ENCODE measurements around the gene HBP1.
"Not testable (repeated sequence)": the region's sequence is repeated elsewhere in the genome, so short reads cannot be mapped to it uniquely, and the experiment has no call there.

The HBP1 gene, protein sequence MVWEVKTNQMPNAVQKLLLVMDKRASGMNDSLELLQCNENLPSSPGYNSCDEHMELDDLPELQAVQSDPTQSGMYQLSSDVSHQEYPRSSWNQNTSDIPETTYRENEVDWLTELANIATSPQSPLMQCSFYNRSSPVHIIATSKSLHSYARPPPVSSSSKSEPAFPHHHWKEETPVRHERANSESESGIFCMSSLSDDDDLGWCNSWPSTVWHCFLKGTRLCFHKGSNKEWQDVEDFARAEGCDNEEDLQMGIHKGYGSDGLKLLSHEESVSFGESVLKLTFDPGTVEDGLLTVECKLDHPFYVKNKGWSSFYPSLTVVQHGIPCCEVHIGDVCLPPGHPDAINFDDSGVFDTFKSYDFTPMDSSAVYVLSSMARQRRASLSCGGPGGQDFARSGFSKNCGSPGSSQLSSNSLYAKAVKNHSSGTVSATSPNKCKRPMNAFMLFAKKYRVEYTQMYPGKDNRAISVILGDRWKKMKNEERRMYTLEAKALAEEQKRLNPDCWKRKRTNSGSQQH

DNA sequence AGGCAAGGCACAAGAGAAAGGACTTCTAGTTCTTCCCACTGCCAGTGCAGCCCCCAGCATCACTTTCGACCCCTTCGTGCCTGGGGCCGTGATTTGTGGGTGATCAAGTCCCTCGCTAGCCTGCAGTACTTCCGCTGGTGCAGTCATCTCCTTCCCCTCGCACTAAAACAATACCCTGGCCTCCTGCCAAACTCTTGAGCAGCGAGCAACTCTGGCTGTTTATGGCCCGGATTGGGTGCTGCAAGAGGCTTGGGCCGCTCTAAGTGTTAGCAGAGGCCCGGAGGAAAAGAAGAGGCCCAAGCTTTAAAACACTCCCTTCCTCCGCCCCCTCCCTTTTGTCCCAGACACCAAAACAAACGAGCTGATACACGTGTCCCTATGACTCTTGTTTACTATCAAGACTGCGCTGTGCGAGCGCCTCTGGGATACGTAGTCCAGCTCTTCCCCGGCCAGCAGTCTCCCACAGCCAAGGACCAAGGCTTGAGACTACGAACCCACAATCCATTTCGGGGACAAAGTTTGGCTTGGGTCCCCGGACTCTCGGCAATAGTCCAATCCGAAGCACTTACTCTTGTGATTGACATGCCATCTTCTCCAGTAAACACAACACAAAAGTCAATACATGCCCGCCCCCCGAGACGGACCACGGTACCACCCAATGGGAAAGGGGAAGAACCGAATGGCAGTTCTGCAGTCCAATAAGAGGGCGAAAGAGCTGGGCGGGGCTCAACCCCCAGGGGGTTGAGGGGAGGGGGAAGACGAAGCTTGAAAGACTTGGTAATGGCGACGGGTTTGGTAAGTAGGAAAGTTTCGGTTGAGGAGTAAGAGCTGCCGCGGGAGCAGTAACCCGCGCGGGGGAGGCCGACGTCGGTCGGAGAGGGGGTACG is at the start of gene HBP1:
Gene HBP1, plus strand, starts transcription at position 771 of the 887 bp plus-strand sequence. CDS start 10,891 bp downstream, outside the sequence.
- peak; percentile 99 for DNase-seq

DNA sequence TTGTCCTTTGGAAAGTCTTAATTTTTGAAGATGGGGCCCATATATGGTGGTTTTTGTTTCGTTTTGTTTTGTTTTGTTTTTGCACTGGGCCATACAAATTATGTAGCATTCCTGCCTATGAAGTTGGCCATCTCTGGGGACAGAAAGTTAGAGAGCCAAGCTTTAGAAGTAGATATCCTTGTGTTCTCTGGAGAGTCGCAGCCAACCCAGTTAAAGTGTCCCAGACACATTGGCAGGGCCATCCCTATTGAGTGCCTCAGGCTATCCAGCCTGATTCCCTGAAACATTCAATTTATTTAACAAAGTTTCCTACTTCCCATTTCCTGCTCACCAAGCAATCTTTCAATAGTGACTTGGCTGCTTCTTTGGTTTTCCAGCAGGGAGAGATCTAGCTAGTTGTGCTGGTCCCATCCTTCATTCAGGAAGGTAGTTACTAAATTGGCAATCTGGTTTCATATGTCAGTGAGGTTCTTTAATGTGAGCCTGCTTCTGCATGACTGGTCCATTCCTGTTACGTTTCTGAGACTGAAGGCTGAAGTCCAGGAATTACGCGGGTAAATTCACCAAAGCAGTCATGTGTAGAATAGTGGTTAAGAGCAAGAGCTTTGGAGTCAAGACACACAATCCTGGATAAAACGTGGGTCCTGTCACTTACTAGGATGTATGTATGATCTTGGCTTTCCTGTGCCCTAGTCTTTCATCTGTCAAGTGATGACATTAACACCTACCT is 49.3 kb upstream of the HBP1 start:
- no peak for DNase-seq

DNA sequence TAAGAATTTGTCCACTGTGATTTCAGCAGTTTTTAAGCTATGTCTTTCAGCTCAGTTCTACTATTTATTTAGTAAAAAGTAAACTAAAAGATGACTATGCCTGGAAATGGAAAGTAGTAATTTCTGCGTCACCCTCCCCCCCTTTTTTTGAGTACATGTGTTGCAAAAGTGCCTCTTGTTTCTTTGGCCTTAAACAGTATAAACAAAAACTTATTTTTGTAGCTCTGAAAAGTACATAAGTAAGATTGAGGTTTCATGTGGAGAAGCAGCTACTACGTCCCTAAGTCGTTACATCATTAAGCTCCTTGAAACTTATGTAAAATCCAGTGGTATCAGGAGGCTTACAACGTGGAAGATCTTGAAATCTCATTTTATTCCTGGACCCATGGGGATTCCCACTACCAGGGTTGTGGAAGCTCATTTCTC is 46.3 kb upstream of the HBP1 start:
- DNase-seq: no peak

DNA sequence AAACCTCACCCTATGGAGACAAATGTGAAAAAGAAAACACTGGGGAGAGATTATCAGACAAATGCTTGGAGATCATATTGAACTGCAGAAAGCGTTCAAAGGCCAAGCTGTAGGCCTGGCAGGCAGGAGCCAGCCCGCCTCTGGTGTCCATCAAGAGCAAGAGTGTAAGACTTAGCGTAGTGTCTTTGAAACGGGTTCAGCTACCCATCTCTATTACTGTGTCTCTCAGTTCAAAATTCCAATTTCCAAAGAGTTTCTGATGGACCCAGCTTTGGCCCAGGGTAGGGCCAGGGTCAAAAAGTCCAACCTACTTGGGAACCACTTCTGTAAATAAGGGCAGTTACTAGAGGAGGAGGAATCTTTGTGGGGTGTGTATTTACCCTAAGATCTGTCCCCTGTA is 45.4 kb upstream of the HBP1 start:
- DNase-seq: no peak

DNA sequence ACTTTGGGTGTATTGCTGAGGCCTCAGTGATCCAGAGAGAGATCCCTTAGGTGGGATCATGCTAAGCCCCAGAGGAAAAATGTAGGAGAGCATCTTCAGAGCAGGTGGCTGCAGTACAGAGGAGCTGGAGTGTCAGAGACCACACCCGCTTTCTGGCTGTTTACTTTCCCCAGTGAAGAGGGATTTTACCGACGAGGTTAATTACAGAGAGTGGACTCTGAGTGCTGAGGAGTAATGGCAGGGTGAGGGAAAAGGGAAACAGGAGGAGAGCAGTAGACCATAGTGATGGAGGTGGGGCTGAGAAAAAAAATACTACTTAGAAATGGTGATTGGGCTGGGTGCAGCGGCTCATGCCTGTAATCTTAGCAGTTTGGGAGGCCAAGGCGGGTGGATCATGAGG is 43.3 kb upstream of the HBP1 start:
- no peak for DNase-seq

DNA sequence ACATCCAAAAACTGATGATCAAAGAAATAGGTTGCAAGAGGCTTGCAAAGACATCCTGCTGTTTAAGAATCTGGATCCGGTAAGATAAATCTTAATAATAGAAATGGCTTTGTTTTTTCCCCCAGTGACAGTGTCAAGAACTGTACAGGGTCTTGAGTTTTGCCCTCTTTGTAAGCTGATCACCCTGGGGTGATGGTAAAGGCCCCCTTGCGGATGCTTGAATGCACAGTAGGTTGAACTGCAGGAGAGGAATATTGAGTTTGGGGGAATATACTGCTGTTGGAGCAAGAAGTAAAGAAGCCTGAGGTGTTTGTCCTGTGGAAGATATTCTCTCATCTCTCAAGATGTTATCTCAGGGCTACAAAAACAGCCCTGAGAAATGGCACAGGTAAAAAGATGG is 40.6 kb upstream of the HBP1 start:
- no peak for DNase-seq

DNA sequence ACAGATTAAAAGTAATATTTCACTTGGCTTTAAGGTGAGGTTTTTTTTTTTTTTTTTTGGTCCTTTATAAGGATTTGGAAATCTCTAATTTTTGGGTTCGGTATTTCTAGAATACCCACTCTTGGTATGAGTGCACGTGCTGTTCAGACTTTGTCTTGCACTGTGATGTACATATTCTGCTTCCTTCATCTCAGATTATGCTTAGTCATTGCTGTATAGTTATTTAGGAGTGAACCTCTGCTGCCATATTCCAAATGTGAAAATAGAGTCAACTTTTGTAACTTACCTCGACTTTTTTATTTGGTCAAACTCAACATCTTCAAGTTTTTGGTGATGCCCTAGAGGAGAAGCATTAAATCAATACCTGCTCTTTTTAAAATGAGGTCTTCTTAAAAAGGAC is 40.1 kb upstream of the HBP1 start:
- DNase-seq: no peak

DNA sequence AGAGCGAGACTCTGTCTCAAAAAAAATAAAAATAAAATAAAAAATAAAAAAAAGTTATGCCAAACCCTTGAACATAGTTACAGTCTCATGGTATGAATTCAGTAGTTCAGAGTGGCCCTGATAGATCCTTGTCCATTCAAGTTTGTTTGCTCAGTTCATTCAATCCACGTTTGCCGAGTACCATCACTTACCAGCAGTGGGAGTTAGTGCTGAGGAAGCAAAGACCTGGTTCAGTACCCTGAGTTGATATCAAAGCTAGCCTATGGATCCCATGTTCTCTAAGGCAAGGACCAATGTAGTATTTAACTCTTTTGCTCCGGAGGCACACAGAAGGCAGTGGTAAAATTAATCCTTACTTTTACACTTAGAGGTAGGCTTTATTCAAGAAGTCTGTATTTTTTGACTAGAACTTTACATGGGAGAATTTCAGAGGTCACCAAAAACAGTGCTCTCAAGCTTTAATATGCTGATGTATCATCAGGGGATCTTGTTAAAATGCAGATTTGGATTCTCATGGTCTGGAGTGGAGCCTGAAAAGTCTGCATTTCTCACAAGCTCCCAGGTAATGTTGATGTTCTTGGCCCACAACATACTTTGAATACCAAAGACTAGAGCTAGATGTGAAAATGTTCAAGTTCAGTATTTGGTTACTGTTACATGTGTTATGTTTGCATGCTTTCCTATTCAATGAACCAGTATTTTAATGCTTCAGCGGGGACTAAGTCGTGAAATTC is 38.1 kb upstream of the HBP1 start:
- no peak for DNase-seq

DNA sequence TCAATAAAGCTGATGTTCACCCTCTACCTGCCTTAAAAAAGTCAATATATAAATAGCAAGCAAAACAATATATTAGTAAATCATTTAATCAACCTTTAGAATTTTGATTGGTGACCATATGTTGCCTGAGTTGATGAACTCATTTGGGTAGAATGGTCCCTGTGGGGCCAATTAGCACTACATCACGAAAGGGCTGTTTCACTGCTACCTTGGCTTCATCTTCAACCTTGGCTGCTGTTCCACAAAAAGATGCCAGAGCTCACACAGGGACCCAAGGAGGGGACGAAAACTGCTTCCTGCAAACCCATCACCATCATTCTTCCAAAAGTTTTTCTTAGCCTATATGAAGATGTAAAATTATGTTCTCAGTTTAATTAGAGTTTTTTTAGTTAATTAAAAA is 35.4 kb upstream of the HBP1 start:
- DNase-seq: no peak

DNA sequence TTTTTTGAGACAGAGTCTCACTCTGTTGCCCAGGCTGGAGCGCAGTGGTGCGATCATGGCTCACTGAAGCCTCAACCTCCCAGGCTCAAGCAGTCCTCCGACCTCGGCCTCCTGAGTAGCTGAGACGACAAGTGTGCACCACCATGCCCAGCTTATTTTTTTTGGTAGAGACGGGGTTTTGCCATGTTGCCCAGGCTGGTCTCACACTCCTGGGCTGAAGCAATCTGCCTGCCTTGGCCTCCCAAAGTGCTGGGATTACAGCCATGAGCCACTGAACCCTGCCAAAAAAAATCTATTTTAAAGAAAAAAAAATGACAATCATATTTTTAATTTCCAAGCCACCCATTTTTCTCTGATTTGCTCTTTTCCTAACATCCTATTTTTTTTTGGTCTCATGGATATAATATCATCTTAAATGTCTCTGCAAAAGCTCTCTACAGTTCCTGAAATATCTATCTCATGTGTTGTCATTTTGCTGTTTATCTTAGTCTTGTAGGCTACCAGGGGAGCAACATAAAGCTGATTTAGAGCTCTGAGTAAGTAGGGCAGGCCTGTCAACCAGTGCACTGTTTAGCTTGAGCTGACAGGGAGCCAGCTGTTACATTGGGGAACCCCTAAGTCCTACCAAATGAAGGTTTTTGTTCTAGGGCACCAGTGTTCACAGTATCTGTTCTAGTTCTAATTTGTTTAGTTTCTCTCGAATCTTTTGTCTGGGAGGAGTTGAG is 29.9 kb upstream of the HBP1 start:
- DNase-seq: no peak

DNA sequence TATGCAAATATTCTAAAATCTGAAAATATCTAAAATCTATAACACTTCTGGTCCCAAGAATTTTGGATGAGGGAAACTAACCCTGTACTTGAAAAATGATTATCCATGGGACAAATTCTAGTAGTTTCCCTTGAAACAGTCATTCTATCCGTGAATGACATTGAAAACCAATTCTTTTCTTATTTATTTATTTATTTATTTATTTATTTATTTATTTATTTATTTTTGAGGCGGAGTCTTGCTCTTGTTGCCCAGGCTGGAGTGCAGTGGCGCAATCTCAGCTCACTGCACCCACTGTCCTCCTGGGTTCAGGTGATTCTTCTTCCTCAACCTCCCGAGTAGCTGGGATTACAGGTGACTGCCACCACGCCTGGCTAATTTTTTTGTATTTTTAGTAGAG is 24.9 kb upstream of the HBP1 start:
- DNase-seq: not testable (repeated sequence)

DNA sequence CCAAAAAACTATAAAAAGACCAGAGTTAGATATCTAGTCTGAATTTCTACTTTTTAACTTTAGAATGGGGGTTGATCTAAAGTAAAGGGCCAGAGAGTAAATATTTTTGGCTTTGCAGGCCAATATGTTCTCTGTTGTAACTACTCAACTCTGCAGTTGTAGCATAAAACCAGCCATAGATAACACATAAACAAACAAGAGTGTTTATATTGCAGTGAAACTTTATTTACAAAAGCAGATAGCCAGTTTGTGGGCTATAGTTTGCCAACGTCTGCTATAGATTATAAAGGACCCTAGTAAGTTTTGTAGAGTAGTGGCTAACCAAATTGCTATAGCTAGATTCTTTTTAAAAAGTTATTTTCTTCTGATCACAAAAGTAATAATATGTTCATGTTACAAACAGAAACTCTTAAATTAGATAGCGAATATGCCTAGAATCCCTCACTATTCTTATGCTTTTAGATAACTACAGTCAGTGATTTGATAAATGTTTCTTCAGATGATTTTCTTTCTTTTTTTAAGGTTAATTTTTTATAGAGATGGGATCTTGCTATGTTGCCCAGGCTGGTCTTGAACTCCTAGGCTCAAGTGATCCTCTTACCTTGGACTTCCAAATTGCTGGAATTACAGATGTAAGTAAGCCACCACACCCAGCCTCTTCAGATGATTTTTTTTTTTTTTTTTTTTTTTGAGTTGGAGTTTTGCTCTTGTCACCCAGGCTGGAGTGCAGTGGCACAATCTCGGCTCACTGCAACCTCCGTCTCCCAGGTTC is 23.6 kb upstream of the HBP1 start:
- DNase-seq: no peak

DNA sequence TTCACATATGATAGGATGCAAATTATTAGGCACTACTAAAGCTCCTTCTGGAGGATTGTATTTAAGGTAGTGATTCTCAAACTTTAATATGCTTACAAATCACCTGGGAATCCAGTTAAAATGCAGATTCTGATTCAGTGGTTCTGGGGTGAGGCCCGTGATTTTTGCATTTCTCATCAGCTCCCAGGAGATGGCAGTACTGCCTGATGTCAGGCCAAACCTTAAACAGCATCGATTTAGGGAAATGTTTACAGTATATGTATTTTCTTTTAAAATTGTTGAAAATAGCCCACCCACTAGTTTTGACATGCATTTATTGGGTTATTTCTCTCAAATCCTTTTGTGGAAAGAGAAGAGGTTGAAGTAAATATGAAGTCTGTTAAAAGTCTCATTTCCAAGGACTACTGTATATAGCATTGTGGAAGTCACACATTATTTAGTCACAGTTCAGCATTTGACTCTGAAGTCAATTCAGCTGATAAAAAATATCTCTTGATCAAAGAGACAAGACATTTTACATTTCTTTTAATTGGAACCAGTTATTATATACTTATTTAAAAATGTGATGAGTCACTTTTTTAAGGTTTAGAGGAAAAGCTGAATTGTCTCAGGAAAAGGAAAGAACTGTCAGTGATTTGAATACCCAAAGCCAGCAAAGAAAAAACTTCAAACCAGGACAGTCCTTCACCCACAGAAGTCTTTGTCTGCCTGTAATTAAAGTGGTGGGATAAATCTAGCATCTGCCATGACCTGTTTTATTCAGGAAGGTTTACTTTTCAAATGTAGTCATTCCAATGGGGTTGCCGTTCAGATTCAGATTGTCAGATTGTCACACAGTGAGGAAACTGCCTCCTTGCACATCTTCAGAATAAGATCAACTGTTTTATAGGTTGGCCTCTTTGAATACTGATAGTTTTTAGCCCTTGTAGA is 21.1 kb upstream of the HBP1 start:
- DNase-seq: peak; percentile 71

DNA sequence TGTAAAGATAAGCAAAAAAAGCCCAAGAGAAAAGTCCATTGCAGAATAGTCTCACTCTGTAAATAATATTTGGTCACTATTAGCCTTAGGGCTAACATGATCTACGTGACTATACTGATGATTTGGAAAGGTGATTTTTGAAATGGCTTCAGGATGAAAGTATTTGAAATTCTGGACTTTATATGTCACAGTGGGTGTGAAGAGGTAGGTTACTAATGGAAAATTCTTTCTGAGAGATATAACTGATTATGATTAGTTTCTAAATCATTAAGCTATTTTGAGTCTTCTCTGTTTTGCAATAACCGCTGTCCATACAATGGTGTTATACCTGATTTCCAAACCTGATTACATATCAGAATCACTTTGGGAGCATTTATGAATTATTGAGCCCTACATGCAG is 20.1 kb upstream of the HBP1 start:
- DNase-seq: no peak

DNA sequence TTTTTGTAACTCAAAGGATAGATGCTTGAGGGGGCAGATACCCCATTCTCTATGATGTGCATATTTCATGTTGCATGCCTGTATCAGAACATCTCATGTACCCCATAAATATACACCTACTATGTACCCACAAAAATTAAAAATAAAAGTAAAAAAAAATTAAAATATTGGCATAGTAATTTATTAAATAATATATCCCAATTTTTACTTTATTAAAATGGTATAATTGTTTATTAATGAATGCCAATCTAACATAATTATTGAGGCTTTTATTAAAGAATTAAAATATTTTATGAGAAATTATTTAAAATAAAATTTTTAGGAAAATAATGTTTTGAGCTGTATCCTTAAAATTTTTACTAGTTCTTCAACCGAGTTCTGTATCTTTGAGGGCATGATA is 18.9 kb upstream of the HBP1 start:
- DNase-seq: no peak

DNA sequence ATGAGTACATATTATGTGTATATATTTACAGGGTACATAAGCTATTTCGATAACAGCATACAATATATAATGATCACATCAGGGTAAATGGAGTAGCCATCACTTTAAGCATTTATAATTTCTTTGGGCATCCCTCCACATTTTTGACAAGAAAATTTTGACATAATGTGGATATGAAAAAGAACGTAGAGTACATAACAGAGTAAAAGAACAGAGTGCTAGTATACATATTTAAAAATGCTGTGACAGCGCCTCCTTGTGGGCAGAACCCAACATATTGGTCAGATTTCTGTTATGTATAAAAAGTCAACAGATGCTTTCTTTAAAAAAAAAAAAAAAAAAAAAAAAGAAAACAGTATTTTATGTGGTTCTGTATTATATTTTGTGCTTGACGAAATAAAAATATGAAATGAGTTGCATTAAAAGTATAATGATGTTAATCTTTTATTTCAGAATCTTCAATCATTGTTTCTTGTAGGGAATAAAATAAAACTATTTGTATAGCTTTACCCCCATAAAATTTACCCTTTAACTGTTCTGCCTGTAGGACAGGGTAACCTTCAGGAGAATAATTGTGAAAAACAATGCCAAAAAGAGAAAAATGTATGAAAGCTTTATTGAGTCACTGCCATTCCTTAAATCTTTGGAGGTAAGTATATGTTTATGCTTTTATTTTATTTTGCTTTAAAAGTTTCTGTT is 18.3 kb upstream of the HBP1 start:
- DNase-seq: peak; percentile 90

DNA sequence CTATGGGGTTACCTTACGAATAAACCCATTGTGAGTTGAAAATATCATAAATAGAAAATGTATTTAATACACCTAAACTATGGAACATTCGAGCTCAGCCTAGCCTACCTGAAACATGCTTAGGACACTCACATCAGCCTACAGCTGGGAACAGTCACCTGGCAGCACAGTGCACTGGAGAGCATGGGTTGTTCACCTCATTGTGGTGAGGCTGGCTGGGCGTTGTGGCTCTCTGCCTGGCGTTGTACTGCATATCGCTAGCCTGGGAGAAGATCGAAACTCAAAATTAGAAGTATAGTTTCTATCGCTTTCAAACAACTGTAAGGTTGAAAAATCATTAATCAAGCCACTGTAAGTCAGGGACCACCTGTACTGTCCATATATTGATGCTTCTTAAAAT is 17.3 kb upstream of the HBP1 start:
- DNase-seq: no peak

DNA sequence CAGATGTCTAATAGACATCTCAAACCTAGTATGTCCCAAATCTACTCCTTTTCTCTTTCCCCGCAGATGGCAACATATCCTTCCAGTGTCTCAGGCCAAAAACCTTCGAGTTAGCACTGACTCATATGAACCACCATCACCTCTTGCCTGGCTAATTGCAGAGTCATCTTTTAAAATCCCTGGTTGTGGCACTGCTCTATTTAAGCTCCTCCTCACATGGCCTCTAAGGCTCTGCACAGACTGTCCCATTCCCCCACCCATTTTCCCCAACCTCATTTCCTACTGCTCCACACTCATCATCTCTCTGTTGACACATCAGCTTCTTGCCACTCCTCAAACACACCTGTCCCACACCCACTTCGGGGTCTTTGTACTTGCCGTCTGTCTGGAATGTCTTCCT is 16.8 kb upstream of the HBP1 start:
- no peak for DNase-seq

DNA sequence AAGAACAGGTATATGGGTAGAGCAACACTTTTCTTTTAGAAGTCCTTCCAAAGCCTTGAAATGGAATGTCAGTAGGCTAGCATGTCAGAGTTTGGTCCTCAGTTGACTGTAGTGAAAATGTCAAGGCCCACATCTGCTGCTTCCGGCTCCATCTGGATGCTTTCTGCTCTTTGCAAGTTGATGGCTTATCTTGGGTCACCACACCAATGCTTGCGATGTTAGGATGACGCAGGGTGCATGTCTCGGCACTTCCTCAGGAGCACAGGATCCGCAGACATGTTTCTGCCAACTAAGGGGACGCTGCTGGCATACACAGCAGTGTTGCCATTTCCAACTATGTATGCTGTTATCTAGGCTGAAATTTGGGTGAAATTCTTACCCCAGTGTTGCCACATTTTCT is 14.0 kb upstream of the HBP1 start:
- no peak for DNase-seq
